Hepatocyte (in vitro differentiated cells): ENCODE data around the gene COL4A1.

Experiments used
- EZH2 ChIP-seq: fragments of 200-600 bp; sonication (generic); IDR thresholded peaks from 2 replicates; pipeline ENCODE4 v1.6.1; 2016; ENCODE audit warnings: antibody characterized with exemption, mild to moderate bottlenecking, borderline replicate concordance
- EZH2phosphoT487 ChIP-seq: fragments of 200-600 bp; sonication (generic); IDR thresholded peaks from one replicate; pipeline ENCODE4 v1.6.1; 2018; ENCODE audit warnings: antibody characterized with exemption, mild to moderate bottlenecking, low read depth, moderate library complexity; ENCODE audit not compliant: unreplicated experiment, severe bottlenecking
- TF ChIP-seq, protein P1 (sequence below): fragments of 200-600 bp; sonication (generic); IDR thresholded peaks from 2 replicates; pipeline ENCODE4 v1.5.1; 2016; ENCODE audit warnings: antibody characterized with exemption, mild to moderate bottlenecking; ENCODE audit not compliant: poor library complexity

GRCh38 chr13:110231348-110232047 lies 75.5 kb downstream of the COL4A1 start:
- no peak for TF ChIP-seq EZH2
- TF ChIP-seq, protein P1, sequence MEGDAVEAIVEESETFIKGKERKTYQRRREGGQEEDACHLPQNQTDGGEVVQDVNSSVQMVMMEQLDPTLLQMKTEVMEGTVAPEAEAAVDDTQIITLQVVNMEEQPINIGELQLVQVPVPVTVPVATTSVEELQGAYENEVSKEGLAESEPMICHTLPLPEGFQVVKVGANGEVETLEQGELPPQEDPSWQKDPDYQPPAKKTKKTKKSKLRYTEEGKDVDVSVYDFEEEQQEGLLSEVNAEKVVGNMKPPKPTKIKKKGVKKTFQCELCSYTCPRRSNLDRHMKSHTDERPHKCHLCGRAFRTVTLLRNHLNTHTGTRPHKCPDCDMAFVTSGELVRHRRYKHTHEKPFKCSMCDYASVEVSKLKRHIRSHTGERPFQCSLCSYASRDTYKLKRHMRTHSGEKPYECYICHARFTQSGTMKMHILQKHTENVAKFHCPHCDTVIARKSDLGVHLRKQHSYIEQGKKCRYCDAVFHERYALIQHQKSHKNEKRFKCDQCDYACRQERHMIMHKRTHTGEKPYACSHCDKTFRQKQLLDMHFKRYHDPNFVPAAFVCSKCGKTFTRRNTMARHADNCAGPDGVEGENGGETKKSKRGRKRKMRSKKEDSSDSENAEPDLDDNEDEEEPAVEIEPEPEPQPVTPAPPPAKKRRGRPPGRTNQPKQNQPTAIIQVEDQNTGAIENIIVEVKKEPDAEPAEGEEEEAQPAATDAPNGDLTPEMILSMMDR: no peak
- TF ChIP-seq EZH2phosphoT487: no peak
